K562 (cell line): ENCODE measurements around the gene SERINC5. TPM values are rescaled to one million over a fixed set of nuclear protein-coding genes. Genes with fewer than 3 reads are reported as not detected.

Source experiments
- CCAR2 ChIP-seq: fragments of 200-400 bp; formaldehyde crosslinking; IDR thresholded peaks from 2 replicates; pipeline ENCODE4 v1.6.1; 2017; ENCODE audit warnings: mild to moderate bottlenecking, low read depth, low read length
- CCNT2 ChIP-seq: IDR thresholded peaks from 2 replicates; pipeline ENCODE4 v1.6.1; 2011; ENCODE audit warnings: borderline replicate concordance, low read depth, mild to moderate bottlenecking, moderate library complexity, mixed read lengths, low read length; ENCODE audit not compliant: insufficient read length; ENCODE audit errors: extremely low read depth
- EP400 ChIP-seq: fragments of 450-650 bp; IDR thresholded peaks from 2 replicates; pipeline ENCODE4 v1.6.1; 2017; ENCODE audit warnings: antibody characterized with exemption, mild to moderate bottlenecking, moderate library complexity
- GTF2A2 ChIP-seq: IDR thresholded peaks from 2 replicates; pipeline ENCODE4 v1.6.1; 2016; ENCODE audit warnings: mild to moderate bottlenecking, missing genetic modification characterization, missing compliant biosample characterization
- HDGF ChIP-seq: fragments of 450-650 bp; IDR thresholded peaks from 2 replicates; pipeline ENCODE4 v1.6.1; 2016
- HMG20B ChIP-seq: fragments of 250-450 bp; sonication (Bioruptor Pico); IDR thresholded peaks from 2 replicates; pipeline ENCODE4 v1.5.0; 2021; ENCODE audit warnings: mild to moderate bottlenecking
- IRF9 ChIP-seq: fragments of 450-650 bp; IDR thresholded peaks from 2 replicates; pipeline ENCODE4 v1.6.1; 2016; ENCODE audit warnings: missing biosample characterization, missing genetic modification characterization
- MCM7 ChIP-seq, 2 experiments: fragments of 450-650 bp; IDR thresholded peaks; 2 replicates each; pipeline ENCODE4 v1.6.1; 2016 to 2018
- MED1 ChIP-seq: sonication (generic); formaldehyde crosslinking; IDR thresholded peaks from 2 replicates; pipeline ENCODE4 v1.8.1; 2023; ENCODE audit warnings: missing genetic modification reagents, borderline replicate concordance
- MTA1 ChIP-seq: fragments of 450-650 bp; IDR thresholded peaks from 2 replicates; pipeline ENCODE4 v1.6.1; 2017; ENCODE audit warnings: borderline replicate concordance
- PRMT5 ChIP-seq: sonication (generic); formaldehyde crosslinking; IDR thresholded peaks from 2 replicates; pipeline ENCODE4 v1.5.0; 2020; ENCODE audit warnings: missing genetic modification reagents
- TAF1 ChIP-seq: IDR thresholded peaks from 2 replicates; pipeline ENCODE4 v1.6.1; 2011; ENCODE audit warnings: mild to moderate bottlenecking, low read length, moderate library complexity; ENCODE audit not compliant: insufficient read depth, control insufficient read depth, severe bottlenecking; ENCODE audit errors: extremely low read depth
- WHSC1 ChIP-seq: IDR thresholded peaks from one replicate; pipeline ENCODE4 v1.6.1; 2012; ENCODE audit warnings: low read length, control low read depth, inconsistent platforms
- ZNF121 ChIP-seq: sonication (generic); formaldehyde crosslinking; conservative IDR thresholded peaks from 2 replicates; pipeline ENCODE4 v1.8.0; 2022; ENCODE audit warnings: missing genetic modification reagents
- ZNF140 ChIP-seq: fragments of 250-450 bp; sonication (Bioruptor Pico); IDR thresholded peaks from 2 replicates; pipeline ENCODE4 v1.8.0; 2021; ENCODE audit warnings: moderate library complexity, mild to moderate bottlenecking, inconsistent platforms
- ZNF197 ChIP-seq: fragments of 200-800 bp; sonication (Bioruptor generic); IDR thresholded peaks from 2 replicates; pipeline ENCODE4 v1.6.1; 2016; ENCODE audit warnings: low read depth, missing genetic modification characterization, missing compliant biosample characterization
- ZNF23 ChIP-seq: fragments of 250-450 bp; sonication (Bioruptor Pico); IDR thresholded peaks from 2 replicates; pipeline ENCODE4 v1.4.0; 2020; ENCODE audit warnings: mild to moderate bottlenecking
- ZNF274 ChIP-seq: IDR thresholded peaks from 2 replicates; pipeline ENCODE4 v1.6.1; 2011; ENCODE audit warnings: low read depth, mild to moderate bottlenecking, low read length, moderate library complexity, borderline replicate concordance
- ZNF57 ChIP-seq: fragments of 450-650 bp; formaldehyde crosslinking; IDR thresholded peaks from 2 replicates; pipeline ENCODE4 v1.4.0; 2020; ENCODE audit warnings: mild to moderate bottlenecking, moderate library complexity
- ZNF79 ChIP-seq: fragments of 250-450 bp; sonication (Bioruptor Pico); IDR thresholded peaks from 2 replicates; pipeline ENCODE4 v1.4.0; 2020; ENCODE audit warnings: low read depth, mild to moderate bottlenecking, moderate library complexity
- polyA plus RNA-seq, 8 experiments: library from polyadenylated mRNA; depleted of rRNA in 4 of 8; stranded (reverse) in 5 of 8; unstranded in 3 of 8; fragments of >200 nt; fragmentation: Nextera tagmentation in 2 of 8; fragmentation: Illumina TruSeq in 1 of 8; extraction: Ambion mirVana in 2 of 8; extraction: Trizol in 1 of 8; gene quantifications; 2 replicates each; pipeline versions ENCODE4 v1.2.1 to v1.2.3, GENCODE V29; 2011 to 2014; ENCODE audit warnings: inconsistent platforms in 1 of 8, missing spikeins in 1 of 8
- total RNA-seq, 7 experiments: library from RNA; depleted of rRNA in 6 of 7; stranded (reverse); fragments of >200 nt in 6 of 7; fragmentation: Illumina TruSeq in 2 of 7; extraction: Trizol in 2 of 7; gene quantifications; 2 replicates each; pipeline versions ENCODE4 v1.2.1 to v1.2.3, GENCODE V29; 2011 to 2021; ENCODE audit warnings: low replicate concordance in 1 of 7
- TF ChIP-seq, protein P1 (sequence below): sonication (generic); formaldehyde crosslinking; IDR thresholded peaks from 2 replicates; pipeline ENCODE4 v1.4.0; 2020; ENCODE audit warnings: mild to moderate bottlenecking, missing genetic modification reagents
- TF ChIP-seq, protein P2 (sequence below): fragments of 250-450 bp; sonication (Bioruptor Pico); IDR thresholded peaks from 2 replicates; pipeline ENCODE4 v1.5.0; 2020; ENCODE audit warnings: mild to moderate bottlenecking
- TF ChIP-seq, protein P3 (sequence below): sonication (generic); formaldehyde crosslinking; IDR thresholded peaks from 2 replicates; pipeline ENCODE4 v1.8.1; 2023; ENCODE audit warnings: mild to moderate bottlenecking, missing genetic modification reagents
- TF ChIP-seq, protein P4 (sequence below): sonication (generic); formaldehyde crosslinking; IDR thresholded peaks from 2 replicates; pipeline ENCODE4 v1.8.0; 2022; ENCODE audit warnings: mild to moderate bottlenecking, low read depth, missing genetic modification reagents

SERINC5 gene
- total and polyA plus RNA-seq, 9 of the 15 experiments (the other 6 are each of a cell fraction or from before 2014, with no cell fraction given): 1.4 to 7.9 (median 3.7) TPM

- TF ChIP-seq CCAR2 (no peak), MCM7 (IDR thresholded peaks at IDR 0.05) (no peak), CCNT2 (no peak), ZNF140 (CRISPR knock-in tag) (no peak), MED1 (no peak), HMG20B (CRISPR knock-in tag) (no peak), ZNF23 (CRISPR knock-in tag) (no peak), GTF2A2 (tag) (no peak), ZNF274 (no peak), IRF9 (tag) (no peak), EP400 (no peak), ZNF57 (CRISPR knock-in tag) (no peak), HDGF (no peak), ZNF197 (no peak), PRMT5 (no peak), MTA1 (no peak), TAF1 (no peak), ZNF121 (CRISPR knock-in tag) (no peak), ZNF79 (CRISPR knock-in tag) (no peak), WHSC1 (no peak)
- TF ChIP-seq, protein P1, sequence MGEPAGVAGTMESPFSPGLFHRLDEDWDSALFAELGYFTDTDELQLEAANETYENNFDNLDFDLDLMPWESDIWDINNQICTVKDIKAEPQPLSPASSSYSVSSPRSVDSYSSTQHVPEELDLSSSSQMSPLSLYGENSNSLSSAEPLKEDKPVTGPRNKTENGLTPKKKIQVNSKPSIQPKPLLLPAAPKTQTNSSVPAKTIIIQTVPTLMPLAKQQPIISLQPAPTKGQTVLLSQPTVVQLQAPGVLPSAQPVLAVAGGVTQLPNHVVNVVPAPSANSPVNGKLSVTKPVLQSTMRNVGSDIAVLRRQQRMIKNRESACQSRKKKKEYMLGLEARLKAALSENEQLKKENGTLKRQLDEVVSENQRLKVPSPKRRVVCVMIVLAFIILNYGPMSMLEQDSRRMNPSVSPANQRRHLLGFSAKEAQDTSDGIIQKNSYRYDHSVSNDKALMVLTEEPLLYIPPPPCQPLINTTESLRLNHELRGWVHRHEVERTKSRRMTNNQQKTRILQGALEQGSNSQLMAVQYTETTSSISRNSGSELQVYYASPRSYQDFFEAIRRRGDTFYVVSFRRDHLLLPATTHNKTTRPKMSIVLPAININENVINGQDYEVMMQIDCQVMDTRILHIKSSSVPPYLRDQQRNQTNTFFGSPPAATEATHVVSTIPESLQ (CRISPR knock-in tag): no peak
- TF ChIP-seq, protein P2, sequence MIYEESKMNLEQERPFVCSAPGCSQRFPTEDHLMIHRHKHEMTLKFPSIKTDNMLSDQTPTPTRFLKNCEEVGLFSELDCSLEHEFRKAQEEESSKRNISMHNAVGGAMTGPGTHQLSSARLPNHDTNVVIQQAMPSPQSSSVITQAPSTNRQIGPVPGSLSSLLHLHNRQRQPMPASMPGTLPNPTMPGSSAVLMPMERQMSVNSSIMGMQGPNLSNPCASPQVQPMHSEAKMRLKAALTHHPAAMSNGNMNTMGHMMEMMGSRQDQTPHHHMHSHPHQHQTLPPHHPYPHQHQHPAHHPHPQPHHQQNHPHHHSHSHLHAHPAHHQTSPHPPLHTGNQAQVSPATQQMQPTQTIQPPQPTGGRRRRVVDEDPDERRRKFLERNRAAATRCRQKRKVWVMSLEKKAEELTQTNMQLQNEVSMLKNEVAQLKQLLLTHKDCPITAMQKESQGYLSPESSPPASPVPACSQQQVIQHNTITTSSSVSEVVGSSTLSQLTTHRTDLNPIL (CRISPR knock-in tag): no peak
- TF ChIP-seq, protein P3, sequence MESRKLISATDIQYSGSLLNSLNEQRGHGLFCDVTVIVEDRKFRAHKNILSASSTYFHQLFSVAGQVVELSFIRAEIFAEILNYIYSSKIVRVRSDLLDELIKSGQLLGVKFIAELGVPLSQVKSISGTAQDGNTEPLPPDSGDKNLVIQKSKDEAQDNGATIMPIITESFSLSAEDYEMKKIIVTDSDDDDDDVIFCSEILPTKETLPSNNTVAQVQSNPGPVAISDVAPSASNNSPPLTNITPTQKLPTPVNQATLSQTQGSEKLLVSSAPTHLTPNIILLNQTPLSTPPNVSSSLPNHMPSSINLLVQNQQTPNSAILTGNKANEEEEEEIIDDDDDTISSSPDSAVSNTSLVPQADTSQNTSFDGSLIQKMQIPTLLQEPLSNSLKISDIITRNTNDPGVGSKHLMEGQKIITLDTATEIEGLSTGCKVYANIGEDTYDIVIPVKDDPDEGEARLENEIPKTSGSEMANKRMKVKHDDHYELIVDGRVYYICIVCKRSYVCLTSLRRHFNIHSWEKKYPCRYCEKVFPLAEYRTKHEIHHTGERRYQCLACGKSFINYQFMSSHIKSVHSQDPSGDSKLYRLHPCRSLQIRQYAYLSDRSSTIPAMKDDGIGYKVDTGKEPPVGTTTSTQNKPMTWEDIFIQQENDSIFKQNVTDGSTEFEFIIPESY (CRISPR knock-in tag): no peak
- TF ChIP-seq, protein P4, sequence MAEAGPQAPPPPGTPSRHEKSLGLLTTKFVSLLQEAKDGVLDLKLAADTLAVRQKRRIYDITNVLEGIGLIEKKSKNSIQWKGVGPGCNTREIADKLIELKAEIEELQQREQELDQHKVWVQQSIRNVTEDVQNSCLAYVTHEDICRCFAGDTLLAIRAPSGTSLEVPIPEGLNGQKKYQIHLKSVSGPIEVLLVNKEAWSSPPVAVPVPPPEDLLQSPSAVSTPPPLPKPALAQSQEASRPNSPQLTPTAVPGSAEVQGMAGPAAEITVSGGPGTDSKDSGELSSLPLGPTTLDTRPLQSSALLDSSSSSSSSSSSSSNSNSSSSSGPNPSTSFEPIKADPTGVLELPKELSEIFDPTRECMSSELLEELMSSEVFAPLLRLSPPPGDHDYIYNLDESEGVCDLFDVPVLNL: no peak
Observed at GRCh38 chr5:80191991-80192398, 63.9 kb downstream of the SERINC5 start (continued).
